SU-DHL-6 (cell line): ENCODE measurements around the gene STK38L.

Experiments
- CTCF ChIP-seq: fragments of 200-600 bp; sonication (generic); IDR thresholded peaks from one replicate; pipeline ENCODE4 v1.5.1; 2017; ENCODE audit warnings: antibody characterized with exemption, mild to moderate bottlenecking, low read length, moderate library complexity; ENCODE audit not compliant: insufficient read depth, poor library complexity, severe bottlenecking
- EZH2phosphoT487 ChIP-seq: fragments of 200-600 bp; sonication (generic), shearing (Covaris generic); conservative IDR thresholded peaks from 2 replicates; pipeline ENCODE4 v1.6.1; 2018; ENCODE audit warnings: mild to moderate bottlenecking, antibody characterized with exemption, low read length, moderate library complexity, mixed read lengths

GRCh38 chr12:27206801-27207502 is 37.1 kb upstream of the STK38L start:
- TF ChIP-seq EZH2phosphoT487 (no peak), CTCF (no peak)
